D341Med (cell line): ENCODE data around the gene PRM1.
"Not testable (repeated sequence)": the region's sequence is repeated elsewhere in the genome, so short reads cannot be mapped to it uniquely, and the experiment has no call there.

Experiments used
- DNase-seq: peaks from one replicate; pipeline ENCODE4 v3.0.0; 2012; ENCODE audit warnings: low spot score

The PRM1 gene

GRCh38 chr16:11314309-11314894 lies 33.3 kb upstream of the PRM1 start:
- no peak for DNase-seq

GRCh38 chr16:11313493-11314308 lies 32.6 kb upstream of the PRM1 start:
- DNase-seq: no peak

GRCh38 chr16:11312718-11313492 lies 31.8 kb upstream of the PRM1 start:
- DNase-seq: no peak

- DNase-seq: no peak
Measured at GRCh38 chr16:11310997-11311561, 29.9 kb upstream of the PRM1 start.

- no peak for DNase-seq
Measured at GRCh38 chr16:11310634-11310977, 29.5 kb upstream of the PRM1 start.

- DNase-seq: no peak
Measured at GRCh38 chr16:11309895-11310633, 28.9 kb upstream of the PRM1 start.

- no peak for DNase-seq
Measured at GRCh38 chr16:11308493-11309283, 27.6 kb upstream of the PRM1 start.

GRCh38 chr16:11307639-11308492 lies 26.7 kb upstream of the PRM1 start:
- DNase-seq: no peak

GRCh38 chr16:11306997-11307638 lies 26.0 kb upstream of the PRM1 start:
- no peak for DNase-seq

GRCh38 chr16:11306381-11306780 lies 25.3 kb upstream of the PRM1 start:
- DNase-seq: no peak

GRCh38 chr16:11303405-11304138 lies 22.4 kb upstream of the PRM1 start:
- no peak for DNase-seq

- DNase-seq: no peak
Measured at GRCh38 chr16:11302977-11303376, 21.8 kb upstream of the PRM1 start.

GRCh38 chr16:11301645-11302501 lies 20.7 kb upstream of the PRM1 start:
- no peak for DNase-seq

GRCh38 chr16:11300560-11300892 lies 19.4 kb upstream of the PRM1 start:
- DNase-seq: no peak

GRCh38 chr16:11299865-11300559 lies 18.9 kb upstream of the PRM1 start:
- DNase-seq: no peak

- not testable (repeated sequence) for DNase-seq
Measured at GRCh38 chr16:11298950-11299547, 17.9 kb upstream of the PRM1 start.
